GM23338 (cell line): Measurements from ENCODE around the gene LMAN2L. TPM values are rescaled to one million over a fixed set of nuclear protein-coding genes. Genes with fewer than 3 reads are reported as not detected.
A peak's percentile ranks its signal among the peaks of the same experiment; 100 is the strongest.

ENCODE experiments used
- ATAC-seq: fragments of 200-7000 bp; cut with Tn5 transposase; 3 replicates; pipeline ENCODE4 v1.9.1; 2020
- DNase-seq: peaks from one replicate; pipeline ENCODE4 v3.0.0-alpha.2; 2015; ENCODE audit warnings: low spot score
- H2AFZ ChIP-seq: fragments of 200-600 bp; sonication (generic); 2 replicates; pipeline ENCODE4 v1.8.0; 2016; ENCODE audit warnings: antibody characterized with exemption, mild to moderate bottlenecking, moderate library complexity
- H3F3A ChIP-seq: fragments of 200-600 bp; sonication (generic); replicated peaks from 2 replicates; pipeline ENCODE4 v1.8.0; 2017; ENCODE audit warnings: antibody characterized with exemption, mixed run types, low read depth
- H3K27ac ChIP-seq: fragments of 200-600 bp; sonication (generic); 2 replicates; pipeline ENCODE4 v1.6.1; 2016; ENCODE audit warnings: low read depth
- H3K27me3 ChIP-seq: fragments of 200-600 bp; sonication (generic); 2 replicates; pipeline ENCODE4 v1.8.0; 2016; ENCODE audit warnings: mild to moderate bottlenecking, mixed run types, moderate library complexity; ENCODE audit not compliant: insufficient read depth
- H3K36me3 ChIP-seq: fragments of 200-600 bp; sonication (generic); 2 replicates; pipeline ENCODE4 v1.8.0; 2016; ENCODE audit warnings: mild to moderate bottlenecking; ENCODE audit not compliant: insufficient read depth
- H3K4me1 ChIP-seq: fragments of 200-600 bp; sonication (generic); 2 replicates; pipeline ENCODE4 v1.8.0; 2016; ENCODE audit warnings: mild to moderate bottlenecking, moderate library complexity; ENCODE audit not compliant: insufficient read depth
- H3K4me2 ChIP-seq: fragments of 200-600 bp; sonication (generic); 2 replicates; pipeline ENCODE4 v1.7.1; 2017; ENCODE audit warnings: mixed run types
- H3K4me3 ChIP-seq: fragments of 200-600 bp; sonication (generic); 2 replicates; pipeline ENCODE4 v1.6.1; 2016; ENCODE audit warnings: mixed run types
- H3K79me2 ChIP-seq: fragments of 200-600 bp; sonication (generic); replicated peaks from 2 replicates; pipeline ENCODE4 v1.8.0; 2017; ENCODE audit warnings: mild to moderate bottlenecking; ENCODE audit not compliant: insufficient read depth
- H3K9me2 ChIP-seq: fragments of 200-600 bp; sonication (generic); 2 replicates; pipeline ENCODE4 v1.8.0; 2017; ENCODE audit not compliant: insufficient read depth
- H4K20me1 ChIP-seq: fragments of 200-600 bp; sonication (generic); replicated peaks from 2 replicates; pipeline ENCODE4 v1.8.0; 2017; ENCODE audit warnings: mild to moderate bottlenecking; ENCODE audit not compliant: insufficient read depth
- H3K27ac Mint-ChIP-seq: 2 replicates; pipeline ENCODE4 v1.8.0; 2020; ENCODE audit warnings: inconsistent platforms, mild to moderate bottlenecking, moderate library complexity, mixed read lengths
- H3K27me3 Mint-ChIP-seq: 3 replicates; pipeline ENCODE4 v1.8.0; 2022; ENCODE audit warnings: low read depth, mild to moderate bottlenecking, moderate library complexity, mixed read lengths, inconsistent platforms; ENCODE audit not compliant: insufficient read depth, poor library complexity
- H3K36me3 Mint-ChIP-seq: 3 replicates; pipeline ENCODE4 v1.8.0; 2021; ENCODE audit warnings: low read depth, mild to moderate bottlenecking, inconsistent platforms, moderate library complexity, mixed read lengths
- H3K4me1 Mint-ChIP-seq: 3 replicates; pipeline ENCODE4 v1.8.0; 2020; ENCODE audit warnings: mild to moderate bottlenecking, inconsistent platforms, mixed read lengths
- H3K4me3 Mint-ChIP-seq: 3 replicates; pipeline ENCODE4 v1.8.0; 2021; ENCODE audit warnings: moderate library complexity, mild to moderate bottlenecking, inconsistent platforms, mixed read lengths
- H3K9me3 Mint-ChIP-seq: 3 replicates; pipeline ENCODE4 v1.8.0; 2020; ENCODE audit warnings: moderate library complexity, mild to moderate bottlenecking, inconsistent platforms, mixed read lengths
- EZH2 ChIP-seq: fragments of 200-600 bp; sonication (generic); IDR thresholded peaks from one replicate; pipeline ENCODE4 v1.8.0; 2017; ENCODE audit warnings: antibody characterized with exemption, mild to moderate bottlenecking, low read depth; ENCODE audit not compliant: unreplicated experiment
- EZH2phosphoT487 ChIP-seq: fragments of 200-600 bp; sonication (generic); IDR thresholded peaks from one replicate; pipeline ENCODE4 v1.8.1; 2018; ENCODE audit warnings: antibody characterized with exemption; ENCODE audit not compliant: unreplicated experiment
- NANOG ChIP-seq: IDR thresholded peaks from 2 replicates; pipeline ENCODE4 v1.6.1; 2016; ENCODE audit warnings: antibody characterized with exemption, borderline replicate concordance
- STAT1 ChIP-seq: IDR thresholded peaks from one replicate; pipeline ENCODE4 v1.6.1; 2016; ENCODE audit warnings: antibody characterized with exemption; ENCODE audit not compliant: unreplicated experiment
- ZNF114 ChIP-seq: fragments of 250-450 bp; sonication (Bioruptor Pico); IDR thresholded peaks from 2 replicates; pipeline ENCODE4 v1.5.0; 2020; ENCODE audit warnings: mild to moderate bottlenecking, moderate library complexity
- ZNF331 ChIP-seq: fragments of 250-450 bp; sonication (Bioruptor Pico); IDR thresholded peaks from 2 replicates; pipeline ENCODE4 v1.5.0; 2020; ENCODE audit warnings: low read depth, mild to moderate bottlenecking, moderate library complexity
- polyA plus RNA-seq: library from polyadenylated mRNA; unstranded; fragments of >200 nt; fragmentation: Nextera tagmentation; extraction: Ambion mirVana; gene quantifications from 2 replicates; pipeline ENCODE4 v1.2.1, GENCODE V29; 2016
- total RNA-seq: library from RNA; depleted of rRNA; stranded (reverse); fragments of >200 nt; shearing (Covaris generic); gene quantifications from 2 replicates; pipeline ENCODE4 v1.2.3, GENCODE V29; 2014
- TF ChIP-seq, protein P1 (sequence below): IDR thresholded peaks from one replicate; pipeline ENCODE4 v1.6.1; 2018; ENCODE audit warnings: antibody characterized with exemption; ENCODE audit not compliant: unreplicated experiment
- TF ChIP-seq, protein P2 (sequence below), 2 experiments: fragments of 200-600 bp in 1 of 2; sonication (generic) in 1 of 2; conservative IDR thresholded peaks; 2 replicates each; pipeline versions ENCODE4 v1.5.1 to v1.6.1; 2016 to 2017; ENCODE audit warnings: antibody characterized with exemption in 2 of 2, low read depth in 2 of 2, mild to moderate bottlenecking in 2 of 2, moderate library complexity in 1 of 2
- TF ChIP-seq, protein P3 (sequence below): fragments of 250-450 bp; sonication (Bioruptor Pico); IDR thresholded peaks from 2 replicates; pipeline ENCODE4 v1.5.0; 2020; ENCODE audit warnings: mild to moderate bottlenecking, moderate library complexity

The LMAN2L gene
- total and polyA plus RNA-seq, 2 experiments from 2014 or later = 11.8 to 15.8 TPM

DNA sequence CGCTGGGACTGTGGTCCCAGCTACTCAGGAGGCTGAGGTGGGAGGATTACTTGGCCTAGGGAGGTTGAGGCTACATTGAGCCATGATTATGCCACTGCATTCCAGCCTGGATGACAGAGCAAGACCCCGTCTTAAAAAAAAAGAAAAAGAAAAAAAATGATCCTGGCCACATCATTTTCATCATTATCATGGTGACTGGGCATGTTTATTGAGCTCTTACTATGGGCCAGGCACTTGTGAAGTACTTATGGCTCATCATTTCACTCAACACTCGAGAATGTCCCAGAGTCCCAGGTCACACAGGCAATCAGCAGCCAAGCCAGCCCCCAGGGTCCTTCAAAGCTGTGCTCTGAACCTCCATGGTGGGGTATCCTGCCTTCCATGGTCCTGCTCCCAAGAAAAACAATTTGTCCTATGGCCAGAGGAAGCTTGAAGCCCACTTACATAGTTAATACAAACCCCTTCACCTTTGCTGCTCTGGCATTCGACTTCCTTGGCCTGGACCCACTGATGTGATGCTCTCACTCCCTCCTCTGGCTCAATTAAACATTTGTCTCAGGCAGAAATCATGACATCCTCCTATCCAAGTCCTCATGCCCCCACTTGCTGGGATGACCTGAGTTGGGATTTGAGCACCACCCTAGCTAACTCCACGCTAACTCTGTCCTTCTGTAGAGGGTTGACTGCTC is 17.1 kb upstream of the LMAN2L start:
- Histone ChIP-seq H3K27me3 (peaks cover 3% of the 10 kb centered on the region; the same call in 1 of the 2 replicates), H3K9me2 (peaks cover 4% of the 10 kb centered on the region; the same call in 1 of the 2 replicates), H4K20me1 (peaks cover 3% of the 10 kb centered on the region; the same call in 1 of the 2 replicates), H3K4me2 (no peak overlapping the region), H3K79me2 (no peaks in the 10 kb centered on the region; the same call in 1 of the 2 replicates), H3K4me1 (peaks cover 14% of the 10 kb centered on the region), H3K4me3 (no peak overlapping the region), H2AFZ (no peak overlapping the region), H3K27ac (no peak overlapping the region), H3K36me3 (no peaks in the 10 kb centered on the region), H3F3A (peaks cover 10% of the 10 kb centered on the region)
- TF ChIP-seq, protein P1, sequence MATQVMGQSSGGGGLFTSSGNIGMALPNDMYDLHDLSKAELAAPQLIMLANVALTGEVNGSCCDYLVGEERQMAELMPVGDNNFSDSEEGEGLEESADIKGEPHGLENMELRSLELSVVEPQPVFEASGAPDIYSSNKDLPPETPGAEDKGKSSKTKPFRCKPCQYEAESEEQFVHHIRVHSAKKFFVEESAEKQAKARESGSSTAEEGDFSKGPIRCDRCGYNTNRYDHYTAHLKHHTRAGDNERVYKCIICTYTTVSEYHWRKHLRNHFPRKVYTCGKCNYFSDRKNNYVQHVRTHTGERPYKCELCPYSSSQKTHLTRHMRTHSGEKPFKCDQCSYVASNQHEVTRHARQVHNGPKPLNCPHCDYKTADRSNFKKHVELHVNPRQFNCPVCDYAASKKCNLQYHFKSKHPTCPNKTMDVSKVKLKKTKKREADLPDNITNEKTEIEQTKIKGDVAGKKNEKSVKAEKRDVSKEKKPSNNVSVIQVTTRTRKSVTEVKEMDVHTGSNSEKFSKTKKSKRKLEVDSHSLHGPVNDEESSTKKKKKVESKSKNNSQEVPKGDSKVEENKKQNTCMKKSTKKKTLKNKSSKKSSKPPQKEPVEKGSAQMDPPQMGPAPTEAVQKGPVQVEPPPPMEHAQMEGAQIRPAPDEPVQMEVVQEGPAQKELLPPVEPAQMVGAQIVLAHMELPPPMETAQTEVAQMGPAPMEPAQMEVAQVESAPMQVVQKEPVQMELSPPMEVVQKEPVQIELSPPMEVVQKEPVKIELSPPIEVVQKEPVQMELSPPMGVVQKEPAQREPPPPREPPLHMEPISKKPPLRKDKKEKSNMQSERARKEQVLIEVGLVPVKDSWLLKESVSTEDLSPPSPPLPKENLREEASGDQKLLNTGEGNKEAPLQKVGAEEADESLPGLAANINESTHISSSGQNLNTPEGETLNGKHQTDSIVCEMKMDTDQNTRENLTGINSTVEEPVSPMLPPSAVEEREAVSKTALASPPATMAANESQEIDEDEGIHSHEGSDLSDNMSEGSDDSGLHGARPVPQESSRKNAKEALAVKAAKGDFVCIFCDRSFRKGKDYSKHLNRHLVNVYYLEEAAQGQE = no peak
- TF ChIP-seq, protein P2, sequence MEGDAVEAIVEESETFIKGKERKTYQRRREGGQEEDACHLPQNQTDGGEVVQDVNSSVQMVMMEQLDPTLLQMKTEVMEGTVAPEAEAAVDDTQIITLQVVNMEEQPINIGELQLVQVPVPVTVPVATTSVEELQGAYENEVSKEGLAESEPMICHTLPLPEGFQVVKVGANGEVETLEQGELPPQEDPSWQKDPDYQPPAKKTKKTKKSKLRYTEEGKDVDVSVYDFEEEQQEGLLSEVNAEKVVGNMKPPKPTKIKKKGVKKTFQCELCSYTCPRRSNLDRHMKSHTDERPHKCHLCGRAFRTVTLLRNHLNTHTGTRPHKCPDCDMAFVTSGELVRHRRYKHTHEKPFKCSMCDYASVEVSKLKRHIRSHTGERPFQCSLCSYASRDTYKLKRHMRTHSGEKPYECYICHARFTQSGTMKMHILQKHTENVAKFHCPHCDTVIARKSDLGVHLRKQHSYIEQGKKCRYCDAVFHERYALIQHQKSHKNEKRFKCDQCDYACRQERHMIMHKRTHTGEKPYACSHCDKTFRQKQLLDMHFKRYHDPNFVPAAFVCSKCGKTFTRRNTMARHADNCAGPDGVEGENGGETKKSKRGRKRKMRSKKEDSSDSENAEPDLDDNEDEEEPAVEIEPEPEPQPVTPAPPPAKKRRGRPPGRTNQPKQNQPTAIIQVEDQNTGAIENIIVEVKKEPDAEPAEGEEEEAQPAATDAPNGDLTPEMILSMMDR (conservative IDR thresholded peaks at IDR 0.05; ENCODE audit: low read depth in 2 of 2) = peak in 1 of 2 experiments; percentile 36; a peak in 1 of 4 replicates
- Mint-ChIP-seq H3K4me3 (no peak overlapping the region), H3K36me3 (no peaks in the 10 kb centered on the region), H3K9me3 (no peaks in the 10 kb centered on the region), H3K4me1 (peaks cover 25% of the 10 kb centered on the region), H3K27me3 (peaks cover 20% of the 10 kb centered on the region), H3K27ac (no peak overlapping the region)
- no peak for DNase-seq
- no peak for ATAC-seq

DNA sequence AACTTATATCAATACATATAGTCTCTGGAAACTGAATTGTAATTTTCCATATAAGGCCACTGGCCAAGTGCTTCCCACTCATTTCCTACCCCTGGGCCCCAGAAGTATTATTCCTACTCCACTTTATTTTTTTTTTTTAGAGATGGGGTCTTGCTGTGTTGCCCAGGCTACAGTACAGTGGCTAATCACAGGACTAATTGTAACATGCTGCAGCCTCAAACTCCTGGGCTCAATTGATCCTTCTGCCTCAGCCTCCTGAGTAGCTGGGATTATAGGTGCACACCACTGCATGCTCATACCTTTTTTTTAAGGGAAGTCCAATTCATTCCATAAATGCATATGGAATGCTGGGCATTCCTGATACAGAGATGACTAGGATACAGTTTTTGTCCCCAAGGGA is 14.5 kb upstream of the LMAN2L start:
- H3K27ac Mint-ChIP-seq = no peak overlapping the region
- H3K4me1 ChIP-seq = no peaks in the 10 kb centered on the region; the same call in 1 of the 2 replicates
- H3K79me2 ChIP-seq = no peaks in the 10 kb centered on the region
- no peaks in the 10 kb centered on the region for H4K20me1 ChIP-seq
- H2AFZ ChIP-seq = no peak overlapping the region
- no peak overlapping the region for H3K27ac ChIP-seq
- H3K9me2 ChIP-seq = no peaks in the 10 kb centered on the region
- peaks cover 13% of the 10 kb centered on the region for H3K27me3 Mint-ChIP-seq
- no peaks in the 10 kb centered on the region for H3F3A ChIP-seq
- DNase-seq = no peak
- no peaks in the 10 kb centered on the region for H3K9me3 Mint-ChIP-seq
- no peak overlapping the region for H3K4me3 Mint-ChIP-seq
- H3K4me3 ChIP-seq = no peak overlapping the region
- no peaks in the 10 kb centered on the region for H3K36me3 Mint-ChIP-seq
- H3K36me3 ChIP-seq = no peaks in the 10 kb centered on the region
- no peak for ATAC-seq
- no peak overlapping the region for H3K4me2 ChIP-seq
- H3K4me1 Mint-ChIP-seq = peaks cover 8% of the 10 kb centered on the region
- no peaks in the 10 kb centered on the region for H3K27me3 ChIP-seq
- no peak for TF ChIP-seq EZH2
- no peak for TF ChIP-seq ZNF331 (CRISPR knock-in tag)
- TF ChIP-seq NANOG = no peak
- TF ChIP-seq, protein P3, sequence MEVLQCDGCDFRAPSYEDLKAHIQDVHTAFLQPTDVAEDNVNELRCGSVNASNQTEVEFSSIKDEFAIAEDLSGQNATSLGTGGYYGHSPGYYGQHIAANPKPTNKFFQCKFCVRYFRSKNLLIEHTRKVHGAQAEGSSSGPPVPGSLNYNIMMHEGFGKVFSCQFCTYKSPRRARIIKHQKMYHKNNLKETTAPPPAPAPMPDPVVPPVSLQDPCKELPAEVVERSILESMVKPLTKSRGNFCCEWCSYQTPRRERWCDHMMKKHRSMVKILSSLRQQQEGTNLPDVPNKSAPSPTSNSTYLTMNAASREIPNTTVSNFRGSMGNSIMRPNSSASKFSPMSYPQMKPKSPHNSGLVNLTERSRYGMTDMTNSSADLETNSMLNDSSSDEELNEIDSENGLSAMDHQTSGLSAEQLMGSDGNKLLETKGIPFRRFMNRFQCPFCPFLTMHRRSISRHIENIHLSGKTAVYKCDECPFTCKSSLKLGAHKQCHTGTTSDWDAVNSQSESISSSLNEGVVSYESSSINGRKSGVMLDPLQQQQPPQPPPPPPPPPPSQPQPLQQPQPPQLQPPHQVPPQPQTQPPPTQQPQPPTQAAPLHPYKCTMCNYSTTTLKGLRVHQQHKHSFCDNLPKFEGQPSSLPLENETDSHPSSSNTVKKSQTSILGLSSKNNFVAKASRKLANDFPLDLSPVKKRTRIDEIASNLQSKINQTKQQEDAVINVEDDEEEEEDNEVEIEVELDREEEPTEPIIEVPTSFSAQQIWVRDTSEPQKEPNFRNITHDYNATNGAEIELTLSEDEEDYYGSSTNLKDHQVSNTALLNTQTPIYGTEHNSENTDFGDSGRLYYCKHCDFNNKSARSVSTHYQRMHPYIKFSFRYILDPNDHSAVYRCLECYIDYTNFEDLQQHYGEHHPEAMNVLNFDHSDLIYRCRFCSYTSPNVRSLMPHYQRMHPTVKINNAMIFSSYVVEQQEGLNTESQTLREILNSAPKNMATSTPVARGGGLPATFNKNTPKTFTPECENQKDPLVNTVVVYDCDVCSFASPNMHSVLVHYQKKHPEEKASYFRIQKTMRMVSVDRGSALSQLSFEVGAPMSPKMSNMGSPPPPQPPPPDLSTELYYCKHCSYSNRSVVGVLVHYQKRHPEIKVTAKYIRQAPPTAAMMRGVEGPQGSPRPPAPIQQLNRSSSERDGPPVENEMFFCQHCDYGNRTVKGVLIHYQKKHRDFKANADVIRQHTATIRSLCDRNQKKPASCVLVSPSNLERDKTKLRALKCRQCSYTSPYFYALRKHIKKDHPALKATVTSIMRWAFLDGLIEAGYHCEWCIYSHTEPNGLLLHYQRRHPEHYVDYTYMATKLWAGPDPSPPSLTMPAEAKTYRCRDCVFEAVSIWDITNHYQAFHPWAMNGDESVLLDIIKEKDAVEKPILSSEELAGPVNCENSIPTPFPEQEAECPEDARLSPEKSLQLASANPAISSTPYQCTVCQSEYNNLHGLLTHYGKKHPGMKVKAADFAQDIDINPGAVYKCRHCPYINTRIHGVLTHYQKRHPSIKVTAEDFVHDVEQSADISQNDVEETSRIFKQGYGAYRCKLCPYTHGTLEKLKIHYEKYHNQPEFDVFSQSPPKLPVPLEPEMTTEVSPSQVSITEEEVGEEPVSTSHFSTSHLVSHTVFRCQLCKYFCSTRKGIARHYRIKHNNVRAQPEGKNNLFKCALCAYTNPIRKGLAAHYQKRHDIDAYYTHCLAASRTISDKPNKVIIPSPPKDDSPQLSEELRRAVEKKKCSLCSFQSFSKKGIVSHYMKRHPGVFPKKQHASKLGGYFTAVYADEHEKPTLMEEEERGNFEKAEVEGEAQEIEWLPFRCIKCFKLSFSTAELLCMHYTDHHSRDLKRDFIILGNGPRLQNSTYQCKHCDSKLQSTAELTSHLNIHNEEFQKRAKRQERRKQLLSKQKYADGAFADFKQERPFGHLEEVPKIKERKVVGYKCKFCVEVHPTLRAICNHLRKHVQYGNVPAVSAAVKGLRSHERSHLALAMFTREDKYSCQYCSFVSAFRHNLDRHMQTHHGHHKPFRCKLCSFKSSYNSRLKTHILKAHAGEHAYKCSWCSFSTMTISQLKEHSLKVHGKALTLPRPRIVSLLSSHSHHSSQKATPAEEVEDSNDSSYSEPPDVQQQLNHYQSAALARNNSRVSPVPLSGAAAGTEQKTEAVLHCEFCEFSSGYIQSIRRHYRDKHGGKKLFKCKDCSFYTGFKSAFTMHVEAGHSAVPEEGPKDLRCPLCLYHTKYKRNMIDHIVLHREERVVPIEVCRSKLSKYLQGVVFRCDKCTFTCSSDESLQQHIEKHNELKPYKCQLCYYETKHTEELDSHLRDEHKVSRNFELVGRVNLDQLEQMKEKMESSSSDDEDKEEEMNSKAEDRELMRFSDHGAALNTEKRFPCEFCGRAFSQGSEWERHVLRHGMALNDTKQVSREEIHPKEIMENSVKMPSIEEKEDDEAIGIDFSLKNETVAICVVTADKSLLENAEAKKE (CRISPR knock-in tag) = no peak
- TF ChIP-seq EZH2phosphoT487 = no peak
- no peak for TF ChIP-seq ZNF114 (CRISPR knock-in tag)
- no peak for TF ChIP-seq STAT1
